Testis (tissue), 2 donors: Measurements from ENCODE around the gene CEP63.

Experiments used
- POLR2A ChIP-seq: fragments of 450-650 bp; IDR thresholded peaks from one replicate; pipeline ENCODE4 v1.6.1; 2017; ENCODE audit warnings: antibody characterized with exemption, mild to moderate bottlenecking, moderate library complexity
- TF ChIP-seq, protein P1 (sequence below), 3 experiments: fragments of 450-650 bp in 2 of 3; fragments of 200-600 bp in 1 of 3; sonication (generic) in 1 of 3; IDR thresholded peaks; one replicate each; pipeline ENCODE4 v1.5.1; 2016 to 2019; ENCODE audit warnings: antibody characterized with exemption in 3 of 3, mild to moderate bottlenecking in 2 of 3, moderate library complexity in 1 of 3

DNA sequence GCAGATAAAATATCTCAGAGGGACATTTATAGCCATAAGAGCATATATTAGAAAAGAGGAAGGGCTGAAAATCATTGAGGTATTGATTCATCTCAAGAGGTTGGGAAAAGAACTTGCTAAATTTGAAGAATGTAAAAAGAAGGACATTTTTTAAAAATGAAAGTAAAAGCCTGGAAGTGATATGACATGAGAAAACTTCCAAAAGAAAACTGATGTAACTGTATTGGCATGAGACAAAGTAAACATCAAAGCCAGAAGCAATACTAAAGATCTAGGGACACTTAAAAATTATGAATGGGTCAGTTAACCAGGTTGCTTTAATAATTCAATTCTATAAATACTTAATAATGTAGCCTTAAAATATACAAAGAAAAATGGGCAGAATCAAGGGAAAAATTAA, 31.9 kb downstream of the CEP63 start:
- TF ChIP-seq, protein P1, sequence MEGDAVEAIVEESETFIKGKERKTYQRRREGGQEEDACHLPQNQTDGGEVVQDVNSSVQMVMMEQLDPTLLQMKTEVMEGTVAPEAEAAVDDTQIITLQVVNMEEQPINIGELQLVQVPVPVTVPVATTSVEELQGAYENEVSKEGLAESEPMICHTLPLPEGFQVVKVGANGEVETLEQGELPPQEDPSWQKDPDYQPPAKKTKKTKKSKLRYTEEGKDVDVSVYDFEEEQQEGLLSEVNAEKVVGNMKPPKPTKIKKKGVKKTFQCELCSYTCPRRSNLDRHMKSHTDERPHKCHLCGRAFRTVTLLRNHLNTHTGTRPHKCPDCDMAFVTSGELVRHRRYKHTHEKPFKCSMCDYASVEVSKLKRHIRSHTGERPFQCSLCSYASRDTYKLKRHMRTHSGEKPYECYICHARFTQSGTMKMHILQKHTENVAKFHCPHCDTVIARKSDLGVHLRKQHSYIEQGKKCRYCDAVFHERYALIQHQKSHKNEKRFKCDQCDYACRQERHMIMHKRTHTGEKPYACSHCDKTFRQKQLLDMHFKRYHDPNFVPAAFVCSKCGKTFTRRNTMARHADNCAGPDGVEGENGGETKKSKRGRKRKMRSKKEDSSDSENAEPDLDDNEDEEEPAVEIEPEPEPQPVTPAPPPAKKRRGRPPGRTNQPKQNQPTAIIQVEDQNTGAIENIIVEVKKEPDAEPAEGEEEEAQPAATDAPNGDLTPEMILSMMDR (IDR thresholded peaks at IDR 0.05): no peak
- no peak for TF ChIP-seq POLR2A
